AG10803 (cell line): Measurements from ENCODE around the gene SYNJ2.

ENCODE experiments used
- DNase-seq: peaks from one replicate; pipeline ENCODE4 v3.0.0; 2010; ENCODE audit warnings: low read depth
- H3K4me3 ChIP-seq: 2 replicates; pipeline ENCODE4 v1.5.1; 2011; ENCODE audit warnings: mild to moderate bottlenecking, low read length, control low read depth
- CTCF ChIP-seq: conservative IDR thresholded peaks from 2 replicates; pipeline ENCODE4 v1.5.1; 2011; ENCODE audit warnings: mild to moderate bottlenecking, low read length, control low read depth, inconsistent platforms

Gene SYNJ2

DNA sequence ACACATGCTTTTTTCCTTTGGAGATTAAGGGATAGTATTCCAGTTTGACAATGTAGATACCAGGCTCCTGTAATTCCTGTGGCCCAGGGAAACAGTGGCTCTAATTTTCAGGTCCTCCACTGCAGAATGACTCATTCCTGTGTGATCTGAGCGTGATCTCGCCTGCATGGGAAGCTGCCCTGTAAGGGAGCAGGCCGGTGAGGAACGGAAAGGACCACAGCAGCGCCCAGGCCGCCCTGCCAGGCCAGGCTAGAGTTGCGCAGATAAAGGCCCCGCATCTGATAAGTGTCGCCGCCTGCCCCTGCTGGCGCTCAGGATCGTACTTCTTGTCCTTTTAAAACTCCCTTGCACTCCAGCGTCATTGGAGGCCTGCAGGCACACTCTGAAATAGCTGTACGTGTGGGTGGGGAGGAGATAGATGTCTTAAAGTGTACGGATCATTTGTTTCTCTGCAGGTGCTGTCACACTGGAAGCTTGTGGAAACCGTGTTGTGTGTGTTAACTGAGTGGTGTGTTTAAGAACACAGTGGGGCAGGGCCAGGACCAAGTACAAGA lies 60.7 kb downstream of the SYNJ2 start:
- peak; percentile 68 for DNase-seq
- H3K4me3 ChIP-seq, result no peak overlapping the region
- TF ChIP-seq CTCF, result no peak

DNA sequence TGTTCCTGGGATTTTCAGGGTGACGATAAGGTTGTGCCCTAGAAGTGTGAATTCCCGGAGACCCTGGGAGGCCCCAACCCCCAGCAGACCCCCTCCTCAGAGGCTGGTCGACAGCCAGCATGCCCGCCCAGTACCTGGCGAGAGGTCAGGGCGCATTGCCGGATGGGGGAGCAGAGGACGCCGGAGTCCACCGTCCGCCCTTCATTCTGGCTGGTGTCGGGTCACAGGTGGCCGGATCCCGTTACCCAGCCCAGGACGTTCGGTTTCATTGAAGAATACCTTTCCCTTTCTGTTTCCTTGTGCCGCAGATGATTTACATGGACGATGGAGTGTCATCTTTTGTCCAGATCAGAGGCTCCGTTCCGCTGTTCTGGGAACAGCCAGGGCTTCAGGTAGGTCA lies 61.3 kb downstream of the SYNJ2 start:
- DNase-seq, result no peak
- no peak for TF ChIP-seq CTCF
- no peak overlapping the region for H3K4me3 ChIP-seq

GRCh38 chr6:158043586-158044524 lies 62.2 kb downstream of the SYNJ2 start:
- no peak overlapping the region for H3K4me3 ChIP-seq
- TF ChIP-seq CTCF, result no peak
- peak; percentile 59 for DNase-seq

GRCh38 chr6:158044525-158044888 lies 62.8 kb downstream of the SYNJ2 start:
- H3K4me3 ChIP-seq, result no peak overlapping the region
- DNase-seq, result no peak
- no peak for TF ChIP-seq CTCF

GRCh38 chr6:158046201-158047126 lies 64.8 kb downstream of the SYNJ2 start:
- no peak overlapping the region for H3K4me3 ChIP-seq
- TF ChIP-seq CTCF, result no peak
- DNase-seq, result no peak

- TF ChIP-seq CTCF, result no peak
- H3K4me3 ChIP-seq, result no peak overlapping the region
- DNase-seq, result peak; percentile 89
Measured at GRCh38 chr6:158047127-158047518, 65.5 kb downstream of the SYNJ2 start.
